Nephron progenitor cell (in vitro differentiated cells): ENCODE data around the gene PROKR1.

Experiments
- DNase-seq: peaks from one replicate; pipeline ENCODE4 v3.0.0; 2021
- H3K27ac Mint-ChIP-seq: 2 replicates; pipeline ENCODE4 v1.8.0; 2021; ENCODE audit warnings: mild to moderate bottlenecking, moderate library complexity, mixed read lengths
- H3K27me3 Mint-ChIP-seq: 2 replicates; pipeline ENCODE4 v1.8.0; 2021; ENCODE audit warnings: mild to moderate bottlenecking, low read depth, mixed read lengths; ENCODE audit not compliant: poor library complexity
- H3K36me3 Mint-ChIP-seq: 2 replicates; pipeline ENCODE4 v1.8.0; 2021; ENCODE audit warnings: low read depth, mixed read lengths
- H3K4me1 Mint-ChIP-seq: 2 replicates; pipeline ENCODE4 v1.8.0; 2021; ENCODE audit warnings: mixed read lengths
- H3K4me3 Mint-ChIP-seq: 2 replicates; pipeline ENCODE4 v1.8.0; 2021; ENCODE audit warnings: mild to moderate bottlenecking, moderate library complexity, mixed read lengths
- H3K9me3 Mint-ChIP-seq: 2 replicates; pipeline ENCODE4 v1.8.0; 2021; ENCODE audit warnings: mild to moderate bottlenecking, moderate library complexity, mixed read lengths
- TF ChIP-seq, protein P1 (sequence below): fragments of 200-600 bp; sonication (generic); IDR thresholded peaks from 2 replicates; pipeline ENCODE4 v1.5.0; 2021; ENCODE audit warnings: antibody characterized with exemption

The PROKR1 gene

DNA sequence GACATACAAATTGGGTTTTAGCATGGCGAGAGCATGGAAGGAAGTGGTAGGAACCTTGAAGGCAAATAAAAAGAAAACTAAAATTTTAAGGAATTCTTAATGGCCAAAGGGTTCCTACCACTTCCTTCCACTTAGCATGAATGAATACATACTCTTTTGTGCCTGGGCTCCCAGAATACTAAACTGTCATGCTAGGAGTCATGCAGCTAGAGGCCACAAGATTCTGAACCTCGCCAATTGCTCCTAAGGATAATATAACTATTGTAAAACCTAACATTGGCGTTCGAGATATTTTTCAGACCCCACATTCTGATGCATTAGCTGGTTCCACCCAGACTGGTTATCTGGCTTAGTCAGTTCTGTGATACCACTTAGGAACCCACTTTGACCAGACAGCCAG lies 52.6 kb downstream of the PROKR1 start:
- H3K4me1 Mint-ChIP-seq: no peaks in the 10 kb centered on the region
- peaks cover 29% of the 10 kb centered on the region for H3K9me3 Mint-ChIP-seq
- H3K36me3 Mint-ChIP-seq: peaks cover 4% of the 10 kb centered on the region
- no peak overlapping the region for H3K4me3 Mint-ChIP-seq
- TF ChIP-seq, protein P1, sequence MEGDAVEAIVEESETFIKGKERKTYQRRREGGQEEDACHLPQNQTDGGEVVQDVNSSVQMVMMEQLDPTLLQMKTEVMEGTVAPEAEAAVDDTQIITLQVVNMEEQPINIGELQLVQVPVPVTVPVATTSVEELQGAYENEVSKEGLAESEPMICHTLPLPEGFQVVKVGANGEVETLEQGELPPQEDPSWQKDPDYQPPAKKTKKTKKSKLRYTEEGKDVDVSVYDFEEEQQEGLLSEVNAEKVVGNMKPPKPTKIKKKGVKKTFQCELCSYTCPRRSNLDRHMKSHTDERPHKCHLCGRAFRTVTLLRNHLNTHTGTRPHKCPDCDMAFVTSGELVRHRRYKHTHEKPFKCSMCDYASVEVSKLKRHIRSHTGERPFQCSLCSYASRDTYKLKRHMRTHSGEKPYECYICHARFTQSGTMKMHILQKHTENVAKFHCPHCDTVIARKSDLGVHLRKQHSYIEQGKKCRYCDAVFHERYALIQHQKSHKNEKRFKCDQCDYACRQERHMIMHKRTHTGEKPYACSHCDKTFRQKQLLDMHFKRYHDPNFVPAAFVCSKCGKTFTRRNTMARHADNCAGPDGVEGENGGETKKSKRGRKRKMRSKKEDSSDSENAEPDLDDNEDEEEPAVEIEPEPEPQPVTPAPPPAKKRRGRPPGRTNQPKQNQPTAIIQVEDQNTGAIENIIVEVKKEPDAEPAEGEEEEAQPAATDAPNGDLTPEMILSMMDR: no peak
- H3K27ac Mint-ChIP-seq: no peak overlapping the region
- H3K27me3 Mint-ChIP-seq: peaks cover 6% of the 10 kb centered on the region
- no peak for DNase-seq

DNA sequence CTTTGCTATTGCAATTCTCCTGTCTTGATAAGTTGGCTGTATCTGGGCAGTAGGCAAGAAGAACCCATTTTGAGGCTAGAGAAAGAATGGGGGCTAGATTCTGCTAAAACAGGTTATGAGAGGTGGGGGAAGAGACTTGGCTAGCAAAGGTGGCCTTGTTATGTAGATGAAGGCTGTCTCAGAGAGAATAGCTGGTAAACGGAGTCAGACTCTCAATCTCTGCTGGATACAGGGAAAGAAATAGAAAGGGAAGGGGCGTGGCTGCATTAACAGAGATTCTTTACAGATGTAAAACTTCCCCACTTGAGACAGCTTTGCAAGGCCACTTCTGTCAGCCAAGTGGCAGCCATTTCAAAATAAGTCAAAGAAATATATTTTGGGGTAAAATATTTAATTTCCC lies 53.2 kb downstream of the PROKR1 start:
- peaks cover 4% of the 10 kb centered on the region for H3K36me3 Mint-ChIP-seq
- no peak overlapping the region for H3K27ac Mint-ChIP-seq

DNA sequence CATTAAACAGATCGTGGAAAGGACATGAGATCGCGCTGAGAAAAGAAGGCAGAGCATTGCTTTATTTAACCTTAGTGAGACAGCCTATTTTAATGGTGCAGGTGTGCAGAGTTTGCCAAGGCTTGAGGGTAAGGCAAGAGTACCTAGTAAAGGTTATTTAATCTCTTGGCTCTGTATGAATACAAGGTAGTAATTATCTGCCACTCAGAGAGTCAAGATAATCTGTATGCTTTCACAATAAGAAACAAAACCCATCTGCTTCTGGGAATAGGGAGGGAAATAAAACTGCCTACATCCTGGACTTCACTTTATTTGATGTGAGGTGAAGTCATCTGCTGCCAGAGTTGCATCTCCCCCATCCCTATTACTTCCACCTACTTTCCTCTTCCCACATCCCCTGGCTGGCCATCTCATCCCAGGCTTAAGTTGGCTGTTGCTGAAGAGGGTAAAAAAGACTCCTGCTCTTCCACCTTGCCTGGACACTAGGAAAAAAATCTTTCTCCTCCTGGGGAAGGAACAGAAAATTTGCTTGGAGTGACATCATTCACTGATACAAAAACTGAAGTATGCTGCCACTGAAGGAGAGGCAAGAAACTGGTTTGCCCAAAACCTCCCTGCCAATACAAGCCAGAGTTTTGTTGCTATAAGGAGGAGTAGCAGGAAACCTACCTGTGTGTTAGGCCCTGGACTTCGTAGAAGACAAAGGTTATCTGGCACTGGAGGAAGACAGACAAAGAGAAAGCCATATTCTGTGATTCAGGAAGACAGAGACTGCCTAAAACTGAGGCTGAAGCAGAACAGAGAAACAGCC lies 55.4 kb downstream of the PROKR1 start:
- Mint-ChIP-seq H3K27me3 (peaks cover 6% of the 10 kb centered on the region), H3K9me3 (peaks cover 29% of the 10 kb centered on the region), H3K27ac (no peak overlapping the region), H3K36me3 (peaks cover 4% of the 10 kb centered on the region), H3K4me1 (no peaks in the 10 kb centered on the region), H3K4me3 (no peak overlapping the region)
- no peak for DNase-seq
- TF ChIP-seq, protein P1: no peak

More for the DNA sequence above, 53.2 kb downstream of the PROKR1 start:
- H3K9me3 Mint-ChIP-seq: peaks cover 29% of the 10 kb centered on the region
- no peaks in the 10 kb centered on the region for H3K4me1 Mint-ChIP-seq
- peaks cover 6% of the 10 kb centered on the region for H3K27me3 Mint-ChIP-seq
- TF ChIP-seq, protein P1: no peak
- H3K4me3 Mint-ChIP-seq: no peak overlapping the region
- no peak for DNase-seq

DNA sequence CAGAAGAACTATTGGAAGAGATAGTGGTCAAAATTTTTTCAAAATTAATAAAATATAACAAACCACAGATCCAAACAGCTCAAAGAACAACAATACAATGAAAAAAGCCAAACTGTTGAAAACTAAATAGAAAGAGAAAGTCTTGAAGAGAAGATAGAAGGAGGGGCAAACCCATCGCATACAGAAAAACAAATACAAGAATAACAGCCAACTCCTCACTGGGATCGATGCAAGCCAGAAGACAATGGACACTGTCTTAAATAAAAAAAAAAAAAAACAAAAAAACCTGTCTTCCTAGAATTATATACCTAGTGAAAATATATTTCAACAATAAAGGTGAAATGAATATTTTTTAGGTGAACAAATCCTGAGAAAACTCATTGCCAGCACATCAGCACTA lies 57.2 kb downstream of the PROKR1 start:
- H3K4me3 Mint-ChIP-seq: no peak overlapping the region
- H3K9me3 Mint-ChIP-seq: peaks cover 29% of the 10 kb centered on the region
- no peak for DNase-seq
- TF ChIP-seq, protein P1: no peak
- H3K36me3 Mint-ChIP-seq: peaks cover 4% of the 10 kb centered on the region
- H3K27ac Mint-ChIP-seq: no peak overlapping the region
- H3K4me1 Mint-ChIP-seq: no peaks in the 10 kb centered on the region
- peaks cover 3% of the 10 kb centered on the region for H3K27me3 Mint-ChIP-seq

DNA sequence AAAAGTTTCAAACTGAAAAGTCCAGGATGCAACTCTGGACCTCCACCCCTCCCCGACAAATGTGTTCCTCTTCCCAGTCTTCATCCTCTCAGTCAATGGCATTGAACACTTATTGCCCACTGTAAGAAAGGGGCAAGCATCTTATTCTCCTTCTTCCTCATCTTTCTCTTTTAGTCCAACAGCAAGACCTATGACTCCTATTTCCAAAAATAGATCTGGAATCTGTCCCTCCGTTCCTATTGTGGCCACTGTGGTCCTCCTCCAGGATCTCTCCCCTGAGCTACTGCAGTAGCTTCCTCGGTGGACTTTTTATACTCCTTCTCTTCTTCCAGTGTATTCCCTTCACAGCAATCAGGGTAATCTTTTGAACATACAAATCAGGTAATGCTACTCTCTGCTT lies 63.3 kb downstream of the PROKR1 start:
- peaks cover 3% of the 10 kb centered on the region for H3K27me3 Mint-ChIP-seq
- no peaks in the 10 kb centered on the region for H3K36me3 Mint-ChIP-seq
- no peak for DNase-seq

More for the DNA sequence above, 63.3 kb downstream of the PROKR1 start:
- no peaks in the 10 kb centered on the region for H3K4me1 Mint-ChIP-seq
- TF ChIP-seq, protein P1: no peak
- H3K27ac Mint-ChIP-seq: no peak overlapping the region
- H3K4me3 Mint-ChIP-seq: no peak overlapping the region
- H3K9me3 Mint-ChIP-seq: no peaks in the 10 kb centered on the region
